Right renal cortex interstitium (tissue), 3 donors: ENCODE data around the gene NOL3. TPM values are rescaled to one million over a fixed set of nuclear protein-coding genes. Genes with fewer than 3 reads are reported as not detected.

Experiments
- DNase-seq, 3 donors: peaks; one replicate each; pipeline ENCODE4 v3.0.0-alpha.2; 2013; ENCODE audit warnings: low read depth in 3 of 3, low spot score in 2 of 3
- polyA plus RNA-seq, 3 donors: library from polyadenylated mRNA; unstranded; fragments of 120-200 nt; gene quantifications; one replicate each; pipeline ENCODE4 v1.2.1, GENCODE V29; 2013; ENCODE audit not compliant: insufficient read length in 3 of 3

NOL3 gene
- polyA plus RNA-seq, 3 donors: 3.9 to 4.3 (median 4.2) TPM

DNA sequence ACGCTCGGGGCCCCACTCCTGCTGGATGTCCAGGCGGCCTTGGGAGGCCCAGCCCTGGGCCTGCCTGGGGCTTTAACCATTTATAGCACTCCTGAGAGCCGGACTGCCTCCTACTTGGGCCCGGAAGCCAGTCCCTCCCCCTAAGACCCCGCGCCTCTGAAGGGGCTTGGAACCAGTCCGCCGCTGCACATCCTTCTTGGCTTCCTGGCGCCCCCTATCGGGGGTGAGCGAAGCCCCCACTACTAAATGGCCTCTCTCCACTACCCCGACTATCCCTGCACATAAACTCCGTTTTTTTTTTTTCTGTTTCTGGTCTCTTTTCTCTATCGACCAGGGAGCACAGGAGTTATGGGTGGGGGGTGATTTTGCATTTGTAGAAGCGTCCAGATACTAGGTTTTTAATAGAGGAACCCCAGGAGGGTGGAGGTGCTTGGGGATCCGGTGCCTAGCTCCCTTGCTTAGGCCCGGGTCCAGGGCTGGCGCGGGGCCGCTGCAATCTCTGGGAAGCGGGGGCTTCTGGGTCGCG is 633 bp upstream of the NOL3 start:
- no peak for DNase-seq

DNA sequence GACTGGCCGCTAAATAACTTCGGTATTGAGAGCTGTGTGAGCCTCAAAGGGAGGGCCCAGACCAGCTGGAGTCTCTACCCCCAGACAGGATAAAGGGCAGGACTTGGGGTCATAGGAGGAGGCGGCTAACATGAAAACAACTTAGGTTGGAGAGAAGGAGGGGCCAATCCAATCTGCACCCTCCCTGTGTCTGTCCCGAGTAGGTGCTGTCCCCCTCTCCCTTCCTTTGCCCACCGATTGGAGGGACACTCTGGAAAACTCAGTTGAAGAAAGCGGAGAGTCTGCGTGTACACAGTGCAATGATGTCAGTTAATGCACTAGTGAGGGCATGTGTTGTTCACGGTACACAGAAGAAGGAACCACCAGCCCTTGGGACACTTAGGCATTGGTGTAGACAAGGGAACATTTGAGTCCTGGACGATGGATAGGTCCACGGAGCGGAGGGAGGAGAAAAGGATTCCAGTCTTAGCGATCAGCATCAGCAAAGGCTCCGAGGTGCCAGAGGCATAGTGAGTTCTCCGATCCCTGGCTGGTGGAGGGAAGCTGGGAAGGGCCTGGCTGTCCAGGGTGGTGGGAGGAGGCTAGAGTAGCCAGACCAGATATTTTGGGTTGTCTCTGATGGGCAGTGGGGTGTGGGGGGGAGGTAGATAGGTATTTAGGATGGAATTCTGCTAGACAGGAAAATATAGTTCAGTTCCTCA is 761 bp downstream of the NOL3 start:
- no peak for DNase-seq

DNA sequence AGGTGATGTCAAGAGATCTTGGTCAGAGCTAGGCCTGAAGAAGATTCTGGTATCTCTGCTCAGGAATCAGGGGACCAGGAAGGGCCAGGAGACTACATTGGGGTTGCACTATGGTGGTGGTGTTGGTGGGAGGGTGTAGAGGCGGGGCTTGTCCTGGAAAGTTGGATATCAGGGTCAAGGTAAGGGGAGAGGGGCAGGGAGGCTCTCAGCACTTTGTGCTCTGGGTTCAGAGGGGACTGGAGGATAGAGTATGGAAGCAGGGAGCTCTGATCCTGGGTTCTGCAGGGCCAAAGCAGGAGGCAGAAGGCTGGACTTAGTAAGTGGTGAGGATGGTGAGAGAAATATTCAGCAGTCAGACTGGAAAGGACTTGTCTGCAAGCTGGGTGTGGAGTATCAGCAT is 3.0 kb downstream of the NOL3 start:
- DNase-seq: no peak

DNA sequence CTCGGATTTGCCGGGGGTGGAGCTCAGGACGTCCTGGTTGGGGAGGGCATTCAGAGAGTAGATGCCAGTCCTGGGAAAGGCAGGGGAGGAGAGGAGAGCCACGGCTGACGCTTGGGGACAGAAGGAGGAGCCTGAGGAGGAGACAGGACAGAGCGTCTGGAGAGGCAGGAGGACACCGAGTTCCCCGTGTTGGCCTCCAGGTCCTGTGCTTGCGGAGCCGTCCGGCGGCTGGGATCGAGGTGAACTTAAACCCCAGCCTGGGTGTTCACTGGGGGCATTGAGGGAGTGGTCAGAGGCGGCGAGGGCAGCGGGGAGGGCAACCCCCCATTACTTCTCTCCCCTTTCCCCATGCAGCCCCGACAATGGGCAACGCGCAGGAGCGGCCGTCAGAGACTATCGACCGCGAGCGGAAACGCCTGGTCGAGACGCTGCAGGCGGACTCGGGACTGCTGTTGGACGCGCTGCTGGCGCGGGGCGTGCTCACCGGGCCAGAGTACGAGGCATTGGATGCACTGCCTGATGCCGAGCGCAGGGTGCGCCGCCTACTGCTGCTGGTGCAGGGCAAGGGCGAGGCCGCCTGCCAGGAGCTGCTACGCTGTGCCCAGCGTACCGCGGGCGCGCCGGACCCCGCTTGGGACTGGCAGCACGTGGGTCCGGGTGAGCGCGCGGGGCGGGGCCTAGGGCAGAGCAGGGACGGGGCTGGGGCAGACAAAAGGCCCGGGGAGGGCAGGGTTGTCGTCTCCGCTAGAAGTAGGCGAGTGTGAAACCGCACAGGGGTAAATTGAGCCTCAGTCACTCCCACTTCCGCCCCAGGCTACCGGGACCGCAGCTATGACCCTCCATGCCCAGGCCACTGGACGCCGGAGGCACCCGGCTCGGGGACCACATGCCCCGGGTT is 3.7 kb downstream of the NOL3 start:
- DNase-seq: no peak

DNA sequence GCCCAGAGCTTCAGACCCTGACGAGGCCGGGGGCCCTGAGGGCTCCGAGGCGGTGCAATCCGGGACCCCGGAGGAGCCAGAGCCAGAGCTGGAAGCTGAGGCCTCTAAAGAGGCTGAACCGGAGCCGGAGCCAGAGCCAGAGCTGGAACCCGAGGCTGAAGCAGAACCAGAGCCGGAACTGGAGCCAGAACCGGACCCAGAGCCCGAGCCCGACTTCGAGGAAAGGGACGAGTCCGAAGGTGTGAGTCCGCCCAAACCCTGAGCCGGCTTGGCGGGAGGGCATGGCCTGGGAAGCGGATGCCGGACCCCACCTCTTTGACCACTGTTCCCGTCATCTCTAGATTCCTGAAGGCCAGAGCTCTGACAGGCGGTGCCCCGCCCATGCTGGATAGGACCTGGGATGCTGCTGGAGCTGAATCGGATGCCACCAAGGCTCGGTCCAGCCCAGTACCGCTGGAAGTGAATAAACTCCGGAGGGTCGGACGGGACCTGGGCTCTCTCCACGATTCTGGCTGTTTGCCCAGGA is 4.4 kb downstream of the NOL3 start:
- no peak for DNase-seq

DNA sequence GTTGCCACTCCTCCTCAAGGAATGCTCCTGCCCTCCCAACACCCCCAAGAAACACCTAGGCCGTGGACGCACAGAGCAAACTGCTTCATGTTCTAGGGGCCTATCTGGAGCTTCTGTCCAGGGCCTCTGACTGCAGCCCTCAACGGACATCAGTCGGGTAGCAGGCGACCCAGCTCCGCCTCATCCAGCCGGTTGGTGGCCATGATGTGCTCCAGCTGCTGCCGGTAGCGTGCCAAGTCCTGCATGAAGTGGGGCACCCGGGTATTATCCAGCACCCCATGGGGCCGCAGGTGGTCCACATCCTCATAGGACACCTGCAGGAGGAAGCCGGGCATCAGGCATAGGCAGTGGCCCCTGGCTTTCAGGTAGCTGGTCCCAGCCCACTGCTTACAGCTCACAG is 6.3 kb downstream of the NOL3 start:
- DNase-seq: no peak

DNA sequence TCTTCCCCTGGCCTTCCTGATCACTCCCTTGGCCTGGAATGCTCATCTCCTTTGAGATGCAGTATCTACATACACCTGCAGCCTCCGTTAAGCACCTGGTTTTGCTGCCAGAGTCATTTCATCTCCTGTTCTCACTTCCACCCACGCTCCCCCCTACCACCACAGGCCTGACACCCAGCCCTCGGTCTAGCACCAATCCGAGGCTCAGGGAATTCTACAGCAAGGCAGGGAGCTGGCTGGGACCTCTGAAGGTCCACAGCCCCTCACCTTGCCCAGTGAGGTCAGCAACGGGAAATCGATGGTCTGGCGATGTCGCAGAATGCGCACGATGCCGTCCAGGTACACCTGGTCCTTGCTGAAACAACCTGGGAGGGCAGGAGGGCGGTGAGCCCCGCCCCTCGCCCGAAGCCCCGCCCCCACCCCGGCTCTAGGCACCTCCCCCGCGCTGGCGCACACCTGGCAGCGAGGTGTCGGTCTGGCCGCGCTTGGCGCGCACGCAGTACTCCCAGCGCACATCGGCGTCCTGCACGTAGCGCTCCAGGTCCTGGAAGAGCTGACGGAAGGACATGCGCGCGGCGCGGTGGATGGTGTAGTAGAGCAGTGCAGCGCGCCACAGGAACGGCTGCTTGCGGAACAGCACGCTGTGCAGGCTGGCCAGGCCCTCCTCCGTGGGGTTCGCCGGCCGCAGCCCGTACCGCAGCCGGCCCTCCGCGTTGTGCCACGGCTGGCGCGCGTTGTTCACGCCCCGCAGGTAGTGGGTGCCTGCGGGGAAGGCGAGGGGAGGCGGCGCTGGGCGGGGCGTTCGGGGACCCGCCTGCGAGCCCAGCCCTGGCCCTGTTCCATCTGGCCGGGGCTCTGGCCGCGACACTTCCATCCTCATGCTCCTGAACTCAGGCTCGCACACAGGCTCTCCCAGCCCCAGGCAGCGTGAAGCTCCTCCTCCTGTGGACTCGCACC is 7.7 kb downstream of the NOL3 start:
- DNase-seq: no peak

DNA sequence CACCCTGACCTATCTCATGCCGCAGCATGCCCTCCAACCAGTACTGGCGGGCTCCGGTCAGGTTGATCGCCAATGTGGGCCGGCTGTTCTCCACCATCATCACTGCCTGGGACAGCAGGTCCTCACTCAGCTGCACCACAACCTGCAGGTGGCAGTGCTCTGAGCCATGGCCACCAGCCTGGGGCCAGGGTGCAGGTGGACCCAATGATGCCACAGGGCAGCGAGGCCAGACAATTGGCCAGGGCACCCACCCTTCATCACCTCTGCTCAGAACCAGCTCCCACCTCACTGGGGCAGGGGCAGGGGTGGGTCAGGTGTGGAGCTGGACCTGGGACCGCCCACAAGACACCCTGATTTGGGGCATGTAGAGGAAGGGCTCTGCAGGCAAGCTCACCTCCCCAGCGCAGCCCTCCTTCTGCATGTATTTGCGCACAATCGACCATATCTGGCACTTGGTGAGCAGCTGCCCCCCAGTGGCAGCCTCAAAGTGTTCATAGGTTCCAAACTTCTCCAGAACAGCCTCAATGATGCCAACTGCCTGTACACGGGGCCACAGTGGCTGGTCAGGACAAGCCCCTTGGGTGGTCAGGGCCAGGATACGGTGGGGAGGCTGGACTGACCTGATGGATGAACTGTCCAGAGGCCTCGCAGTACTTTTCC is 9.2 kb downstream of the NOL3 start:
- DNase-seq: no peak

DNA sequence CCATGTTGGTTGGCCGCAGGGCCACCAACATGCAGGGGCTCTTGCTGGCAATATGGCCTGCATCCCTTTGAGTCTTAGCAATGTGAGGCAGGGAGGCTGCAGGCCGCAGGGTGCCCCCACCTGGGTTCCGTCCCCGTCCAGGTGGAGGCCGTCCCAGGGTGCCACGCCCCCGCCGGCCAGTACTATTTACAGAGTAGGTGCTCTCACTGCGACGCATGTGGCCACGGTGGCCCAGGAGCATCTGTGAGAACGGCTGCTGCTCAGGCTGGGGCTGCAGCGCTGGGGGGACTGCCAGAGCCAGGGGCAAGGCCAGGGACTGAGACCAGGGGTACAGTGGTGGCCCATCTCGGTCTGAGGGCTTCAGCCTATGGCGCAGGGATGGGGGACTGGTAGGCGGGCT is 9.8 kb downstream of the NOL3 start:
- no peak for DNase-seq

DNA sequence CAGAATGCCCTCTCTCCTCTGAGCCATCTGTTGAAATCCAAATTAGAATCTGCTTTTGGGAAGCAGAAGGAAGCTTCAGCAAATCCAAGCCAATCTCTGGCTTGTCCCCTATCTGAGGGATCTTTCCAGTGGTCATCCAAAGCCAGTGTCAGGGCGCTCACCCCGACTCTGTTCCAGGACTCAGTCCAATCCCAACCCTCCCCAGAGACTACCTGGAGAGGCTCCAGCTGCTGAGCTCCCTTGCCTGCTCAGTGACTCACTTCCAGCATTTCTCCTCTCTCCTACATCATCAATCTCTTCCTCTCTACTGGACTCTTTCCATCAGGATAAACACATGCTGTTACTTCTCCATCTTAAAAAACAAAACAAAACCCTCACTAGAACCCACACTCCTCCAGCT is 11.0 kb downstream of the NOL3 start:
- DNase-seq: no peak

DNA sequence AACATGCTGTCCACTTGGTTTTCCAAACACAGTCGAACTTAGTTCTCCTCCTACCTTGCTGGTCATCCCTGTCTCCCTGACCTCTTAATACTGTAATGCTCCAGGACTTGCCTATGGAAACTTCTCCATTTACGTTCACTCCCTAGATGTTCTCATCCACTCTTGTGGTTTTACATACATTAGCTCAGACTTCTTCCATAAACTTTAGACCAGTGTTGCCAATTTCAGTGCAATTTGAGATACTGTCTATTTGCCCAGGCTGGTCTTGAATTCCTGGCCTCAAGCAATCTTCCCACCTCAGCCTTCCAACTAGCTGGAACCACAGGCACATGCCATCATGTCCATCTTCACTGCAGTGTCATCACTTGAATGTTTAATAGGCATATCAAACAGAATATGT is 11.9 kb downstream of the NOL3 start:
- DNase-seq: no peak

DNA sequence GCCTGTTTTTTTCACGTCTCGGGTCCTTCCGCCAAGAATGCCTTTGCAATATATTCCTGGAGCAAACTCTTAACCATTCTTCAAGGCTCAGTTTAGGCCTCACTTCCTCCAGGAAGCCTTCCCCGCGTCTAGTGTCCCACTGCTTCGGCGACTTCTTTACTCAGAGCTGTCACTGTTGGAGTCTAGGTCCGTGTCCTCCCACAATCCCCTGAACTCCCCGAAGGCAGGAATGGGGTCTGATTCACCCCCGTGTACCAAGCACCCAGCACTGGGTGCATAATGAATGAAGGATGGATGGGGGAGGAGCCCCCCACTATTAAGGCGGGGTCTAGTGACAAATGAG is 12.9 kb downstream of the NOL3 start:
- DNase-seq: no peak

DNA sequence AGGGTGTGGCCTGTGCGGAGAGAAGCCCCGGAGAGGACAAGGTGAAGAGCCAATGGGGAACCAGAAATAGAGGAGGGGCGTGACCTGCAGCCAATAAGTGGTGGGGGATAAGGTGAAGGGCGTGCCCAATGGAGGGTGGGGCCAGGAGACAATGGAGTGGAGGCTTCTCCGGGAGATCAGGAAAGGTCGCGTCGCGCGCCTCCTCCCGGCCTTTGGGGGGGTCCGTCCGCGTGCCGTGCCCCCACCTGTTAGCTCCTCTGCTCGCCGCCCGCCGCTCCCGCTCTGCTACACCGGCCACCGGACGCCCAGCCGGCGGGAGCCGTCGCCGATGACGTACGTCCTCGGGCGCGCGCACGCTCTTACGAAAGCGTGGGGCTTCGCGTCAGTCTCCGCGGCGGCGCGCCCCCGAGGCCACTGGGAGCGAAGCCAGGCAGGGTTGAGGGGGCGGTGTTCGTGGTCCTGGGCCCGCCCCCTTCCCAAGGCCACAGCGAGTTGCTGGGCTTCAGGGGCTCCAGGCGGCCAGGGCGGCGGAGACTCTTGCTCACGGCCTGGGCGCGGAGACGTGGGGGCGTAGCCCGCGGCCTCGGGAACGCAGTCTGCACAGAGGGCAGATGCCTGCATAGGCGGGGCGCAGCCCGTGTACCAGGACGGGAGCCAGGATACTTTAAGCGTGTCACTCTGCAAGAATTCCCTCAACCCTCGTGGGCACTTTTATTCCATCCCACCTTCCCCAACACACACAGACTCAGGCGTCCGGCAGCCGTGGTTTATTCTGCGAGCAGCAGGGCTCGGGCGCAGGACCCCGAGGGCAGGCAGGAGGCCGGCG is 13.5 kb downstream of the NOL3 start, which contains the start of gene MATCAP1:
Gene MATCAP1 (minus strand): TSS at position 337 of the 826 bp plus-strand sequence. CDS start 3,353 bp downstream, outside the sequence.
- DNase-seq: peak; percentile 86 to 94 (median 93)

DNA sequence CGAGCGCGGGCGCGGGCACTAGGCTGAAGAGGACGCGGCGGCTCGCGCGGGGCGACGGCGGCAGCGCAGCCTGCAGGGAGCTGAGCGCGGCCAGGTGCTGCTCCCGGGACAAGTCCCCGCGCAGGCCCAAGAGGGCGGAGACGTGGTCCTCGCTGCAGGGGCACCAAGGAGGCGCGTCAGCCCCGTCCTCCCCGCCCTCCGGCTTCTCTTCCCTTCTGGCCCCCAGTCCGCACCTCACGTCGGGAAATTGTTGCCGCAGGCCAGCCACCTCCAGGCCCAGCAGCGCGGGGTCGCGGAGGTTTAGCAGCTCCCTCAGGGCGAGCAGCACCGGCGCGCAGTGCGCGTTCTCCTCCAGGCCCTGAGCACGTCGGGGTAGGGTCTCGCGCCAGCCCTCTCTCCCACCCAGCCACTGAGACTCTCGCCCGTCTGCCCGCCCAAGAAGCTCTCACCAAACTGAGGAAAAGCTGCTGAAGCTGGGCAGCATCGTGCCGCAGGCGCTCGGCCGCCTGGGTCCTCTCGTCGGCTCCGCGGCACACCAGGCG is 14.2 kb downstream of the NOL3 start:
- no peak for DNase-seq

DNA sequence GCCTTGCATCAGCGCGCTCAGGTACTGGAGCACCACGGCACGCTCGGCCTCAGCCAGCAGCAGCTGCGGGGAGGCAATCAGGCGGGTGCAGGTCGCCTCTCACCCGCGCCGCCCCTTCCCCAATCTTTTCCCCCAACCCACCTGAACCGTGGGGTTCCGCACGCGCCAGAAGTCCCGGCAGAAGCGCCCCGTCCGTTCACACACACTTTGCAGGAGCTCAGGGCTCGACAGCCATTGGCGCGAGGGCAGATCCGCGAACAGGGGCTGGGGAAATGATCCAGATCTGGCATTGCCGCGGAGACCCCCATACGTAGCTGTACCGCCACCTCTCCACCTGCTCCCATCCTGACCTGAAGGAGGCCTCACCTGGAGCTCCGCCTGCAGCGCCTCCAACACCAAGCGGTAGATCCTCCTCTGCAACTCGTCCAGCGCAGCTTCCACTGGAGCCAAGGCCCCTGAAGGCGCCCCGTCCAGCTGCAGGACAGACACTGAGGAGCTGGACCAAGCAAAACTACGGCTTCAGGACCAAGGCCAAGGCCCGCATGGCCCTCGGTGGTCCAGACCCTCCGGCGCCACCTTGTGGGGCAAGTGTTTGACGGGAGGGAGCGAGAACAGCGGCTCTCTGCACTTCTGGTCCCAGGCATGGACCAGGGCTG is 14.8 kb downstream of the NOL3 start:
- peak in 2 of 3 donors; percentile 75 to 88 for DNase-seq

DNA sequence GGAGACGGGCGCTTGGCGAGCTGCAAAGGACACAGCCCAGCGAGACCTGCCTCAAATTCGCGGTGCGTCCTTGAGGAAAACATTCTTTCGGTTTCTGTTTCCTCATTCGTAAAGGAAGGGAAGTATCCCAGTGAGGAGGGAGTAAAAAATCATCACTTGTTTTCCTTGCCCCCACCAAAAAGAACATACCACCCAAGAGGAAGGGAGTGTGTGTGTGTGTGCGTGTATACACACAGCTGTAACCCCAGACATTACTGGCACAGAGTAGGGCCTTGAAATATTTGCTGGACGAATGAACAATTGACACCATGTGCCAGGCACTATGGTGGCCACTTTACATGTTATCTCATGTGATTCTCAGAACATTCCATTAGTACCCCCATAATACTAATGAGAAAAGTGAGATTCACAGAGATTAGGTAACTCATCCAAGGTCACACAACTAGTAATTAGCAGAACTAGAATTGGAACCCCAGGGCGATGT is 15.4 kb downstream of the NOL3 start:
- DNase-seq: no peak

DNA sequence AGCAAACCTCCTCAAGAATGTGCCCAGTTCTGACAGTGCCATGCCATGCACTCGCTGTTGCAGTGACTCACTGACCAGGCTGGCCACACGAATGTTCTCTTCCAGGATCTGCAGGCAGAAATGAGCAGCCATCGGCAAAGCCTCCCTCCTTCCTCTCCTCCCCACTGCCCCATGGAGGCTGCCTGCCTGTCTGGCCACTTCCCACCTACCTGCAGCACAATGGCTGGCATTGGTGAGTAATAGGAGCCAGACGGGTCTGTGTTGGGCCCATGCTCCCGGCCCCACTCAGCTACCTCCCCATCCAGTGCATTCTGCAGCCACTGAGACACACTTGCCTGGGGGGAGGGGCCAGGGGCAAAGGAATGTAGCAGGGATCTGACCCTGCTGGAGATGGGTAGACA is 16.2 kb downstream of the NOL3 start:
- no peak for DNase-seq
